ENCODE results near the gene TTC6. TPM values are rescaled to one million over a fixed set of nuclear protein-coding genes. Genes with fewer than 3 reads are reported as not detected.

TTC6 gene
- total RNA-seq, 1 experiment from 2014 or later: 0.54 TPM

- intact Hi-C loops (cut with micrococcal nuclease; ENCODE audit: unreplicated experiment): no loop called here
- no TSS peak for BruUV-seq (replicated peaks)
- TF ChIP-seq POLR2AphosphoS5 (IDR thresholded peaks at IDR 0.05; ENCODE audit: low read depth, low read length): no peak
- TF ChIP-seq REST (IDR thresholded peaks at IDR 0.05; ENCODE audit: insufficient read depth in 1 of 2, low read depth in 2 of 2, low read length in 1 of 2): no peak
- TF ChIP-seq TCF7L2 (IDR thresholded peaks at IDR 0.05; ENCODE audit: low read depth, low read length): no peak
- TF ChIP-seq, protein P1, sequence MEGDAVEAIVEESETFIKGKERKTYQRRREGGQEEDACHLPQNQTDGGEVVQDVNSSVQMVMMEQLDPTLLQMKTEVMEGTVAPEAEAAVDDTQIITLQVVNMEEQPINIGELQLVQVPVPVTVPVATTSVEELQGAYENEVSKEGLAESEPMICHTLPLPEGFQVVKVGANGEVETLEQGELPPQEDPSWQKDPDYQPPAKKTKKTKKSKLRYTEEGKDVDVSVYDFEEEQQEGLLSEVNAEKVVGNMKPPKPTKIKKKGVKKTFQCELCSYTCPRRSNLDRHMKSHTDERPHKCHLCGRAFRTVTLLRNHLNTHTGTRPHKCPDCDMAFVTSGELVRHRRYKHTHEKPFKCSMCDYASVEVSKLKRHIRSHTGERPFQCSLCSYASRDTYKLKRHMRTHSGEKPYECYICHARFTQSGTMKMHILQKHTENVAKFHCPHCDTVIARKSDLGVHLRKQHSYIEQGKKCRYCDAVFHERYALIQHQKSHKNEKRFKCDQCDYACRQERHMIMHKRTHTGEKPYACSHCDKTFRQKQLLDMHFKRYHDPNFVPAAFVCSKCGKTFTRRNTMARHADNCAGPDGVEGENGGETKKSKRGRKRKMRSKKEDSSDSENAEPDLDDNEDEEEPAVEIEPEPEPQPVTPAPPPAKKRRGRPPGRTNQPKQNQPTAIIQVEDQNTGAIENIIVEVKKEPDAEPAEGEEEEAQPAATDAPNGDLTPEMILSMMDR (IDR thresholded peaks at IDR 0.05): no peak
- POLR2A ChIA-PET: no interaction called here
- Histone ChIP-seq H3K9me3 (ENCODE audit: control insufficient read depth, insufficient read depth, low read depth, low read length) (peaks cover 3% of the 10 kb centered on the region; the same call in 1 of the 2 replicates), H3K27me3 (ENCODE audit: control insufficient read depth, insufficient read depth, low read length) (no peaks in the 10 kb centered on the region), H3K4me1 (ENCODE audit: control insufficient read depth, insufficient read depth, low read length) (no peaks in the 10 kb centered on the region), H3K4me3 (ENCODE audit: low read depth in 2 of 2, low read length in 2 of 2) (no peak overlapping the region), H3K27ac (ENCODE audit: low read length) (no peak overlapping the region), H3K36me3 (ENCODE audit: control insufficient read depth, insufficient read depth, low read length) (no peaks in the 10 kb centered on the region)
- in situ Hi-C loops (cut with HindIII; ENCODE audit: low pct_unique_long_range_greater_than_20kb, low sequenced_read_pairs): no loop called here
- no peak for ATAC-seq
- CTCF ChIA-PET: no interaction called here
- no peak for DNase-seq (ENCODE audit: low read depth, low spot score)
Observed at GRCh38 chr14:37620856-37621255, 25.4 kb downstream of the TTC6 start.

DNA sequence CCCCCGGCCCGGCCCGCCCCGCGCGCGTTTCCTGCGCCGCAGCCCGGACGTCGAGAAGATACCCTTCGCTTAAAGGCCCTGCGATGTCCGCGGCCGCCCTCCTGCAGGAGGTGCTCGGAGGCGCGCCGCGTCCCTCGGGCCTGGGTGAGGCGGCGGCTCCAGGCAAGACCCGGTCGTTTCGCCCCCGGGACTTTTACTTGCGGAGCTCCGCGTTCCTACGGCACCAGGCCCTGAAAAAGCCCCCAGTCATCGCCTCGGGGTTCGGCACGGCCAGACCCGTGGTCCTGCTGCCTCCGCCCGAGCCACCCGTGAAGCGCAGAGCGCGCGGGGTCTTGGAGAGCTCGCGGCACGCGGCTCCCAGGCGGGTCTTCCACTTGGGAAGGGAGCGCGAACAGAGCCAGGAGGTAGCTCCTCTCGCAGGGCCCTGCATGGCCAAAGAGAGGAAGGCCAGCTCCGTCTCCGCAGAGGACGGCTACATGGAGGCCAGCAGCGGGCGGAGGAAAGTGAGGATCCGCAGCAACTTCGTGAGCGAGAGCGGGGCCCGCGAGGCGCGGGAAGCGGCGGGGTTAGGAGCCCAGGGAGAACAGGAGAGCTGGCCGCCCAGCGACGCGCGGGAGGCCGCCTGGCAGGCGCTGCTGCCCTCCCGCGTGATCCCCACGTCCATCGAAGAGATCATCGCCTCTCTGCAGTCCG, 26.9 kb downstream of the TTC6 start:
- Histone ChIP-seq H3K4me3 (ENCODE audit: low read depth in 2 of 2, low read length in 2 of 2) (no peak overlapping the region), H3K36me3 (ENCODE audit: control insufficient read depth, insufficient read depth, low read length) (no peaks in the 10 kb centered on the region), H3K4me1 (ENCODE audit: control insufficient read depth, insufficient read depth, low read length) (no peaks in the 10 kb centered on the region), H3K9me3 (ENCODE audit: control insufficient read depth, insufficient read depth, low read depth, low read length) (no peaks in the 10 kb centered on the region), H3K27ac (ENCODE audit: low read length) (no peak overlapping the region), H3K27me3 (ENCODE audit: control insufficient read depth, insufficient read depth, low read length) (no peaks in the 10 kb centered on the region)
- ATAC-seq: no peak
- ChIA-PET CTCF (no interaction called here), POLR2A (no interaction called here)
- BruUV-seq (replicated peaks): no TSS peak
- DNase-seq (ENCODE audit: low read depth, low spot score): no peak
- intact Hi-C loops (cut with micrococcal nuclease; ENCODE audit: unreplicated experiment) (no loop called here), in situ Hi-C loops (cut with HindIII; ENCODE audit: low pct_unique_long_range_greater_than_20kb, low sequenced_read_pairs) (no loop called here)
- no peak for TF ChIP-seq POLR2AphosphoS5 (IDR thresholded peaks at IDR 0.05; ENCODE audit: low read depth, low read length)
- no peak for TF ChIP-seq SIN3A (IDR thresholded peaks at IDR 0.05; ENCODE audit: borderline replicate concordance, insufficient read depth, low read depth, low read length)
- no peak for TF ChIP-seq TCF7L2 (IDR thresholded peaks at IDR 0.05; ENCODE audit: low read depth, low read length)
- no peak for TF ChIP-seq REST (IDR thresholded peaks at IDR 0.05; ENCODE audit: insufficient read depth in 1 of 2, low read depth in 2 of 2, low read length in 1 of 2)
- TF ChIP-seq, protein P1 (IDR thresholded peaks at IDR 0.05): no peak

Data from Panc1 (cell line).